ENCODE data around the gene VMAC.

Gene VMAC

GRCh38 chr19:5931251-5931650 lies 26.6 kb downstream of the VMAC start:
- no peak for DNase-seq (ENCODE audit: low spot score)

GRCh38 chr19:5932146-5932545 lies 27.5 kb downstream of the VMAC start:
- no peak for DNase-seq (ENCODE audit: low spot score)

GRCh38 chr19:5932609-5933262 lies 28.1 kb downstream of the VMAC start:
- no peak for DNase-seq (ENCODE audit: low spot score)

- DNase-seq (ENCODE audit: low spot score), result no peak
Observed at GRCh38 chr19:5933391-5934068, 28.9 kb downstream of the VMAC start.

GRCh38 chr19:5934069-5934401 lies 29.4 kb downstream of the VMAC start:
- DNase-seq (ENCODE audit: low spot score), result no peak

- DNase-seq (ENCODE audit: low spot score), result no peak
Observed at GRCh38 chr19:5934774-5935472, 30.3 kb downstream of the VMAC start.

- no peak for DNase-seq (ENCODE audit: low spot score)
Observed at GRCh38 chr19:5935473-5936291, 31.0 kb downstream of the VMAC start.

- DNase-seq (ENCODE audit: low spot score), result no peak
Observed at GRCh38 chr19:5936292-5936592, 31.6 kb downstream of the VMAC start.

GRCh38 chr19:5937550-5937949 lies 32.9 kb downstream of the VMAC start:
- DNase-seq (ENCODE audit: low spot score), result no peak

GRCh38 chr19:5940260-5941208 lies 35.9 kb downstream of the VMAC start:
- no peak for DNase-seq (ENCODE audit: low spot score)

- no peak for DNase-seq (ENCODE audit: low spot score)
Observed at GRCh38 chr19:5941673-5942072, 37.0 kb downstream of the VMAC start.

GRCh38 chr19:5943045-5943444 lies 38.4 kb downstream of the VMAC start:
- no peak for DNase-seq (ENCODE audit: low spot score)

- DNase-seq (ENCODE audit: low spot score), result no peak
Observed at GRCh38 chr19:5943623-5944022, 39.0 kb downstream of the VMAC start.

- DNase-seq (ENCODE audit: low spot score), result no peak
Observed at GRCh38 chr19:5947435-5947834, 42.8 kb downstream of the VMAC start.

- no peak for DNase-seq (ENCODE audit: low spot score)
Observed at GRCh38 chr19:5948752-5949564, 44.3 kb downstream of the VMAC start.

- no peak for DNase-seq (ENCODE audit: low spot score)
Observed at GRCh38 chr19:5949792-5950305, 45.2 kb downstream of the VMAC start.

- no peak for DNase-seq (ENCODE audit: low spot score)
Observed at GRCh38 chr19:5950741-5951140, 46.1 kb downstream of the VMAC start.

- DNase-seq (ENCODE audit: low spot score), result no peak
Observed at GRCh38 chr19:5951338-5951861, 46.7 kb downstream of the VMAC start.

- DNase-seq (ENCODE audit: low spot score), result no peak
Observed at GRCh38 chr19:5952193-5953029, 47.7 kb downstream of the VMAC start.
